HG03066 (cell line): Measurements from ENCODE around the gene LRWD1.
"Not testable (repeated sequence)": the region's sequence is repeated elsewhere in the genome, so short reads cannot be mapped to it uniquely, and the experiment has no call there.

Experiments
- ATAC-seq: cut with Tn5 transposase; IDR thresholded peaks from one replicate; pipeline ENCODE4 v1.9.1; 2021; ENCODE audit warnings: low read depth; ENCODE audit not compliant: unreplicated experiment

The LRWD1 gene

DNA sequence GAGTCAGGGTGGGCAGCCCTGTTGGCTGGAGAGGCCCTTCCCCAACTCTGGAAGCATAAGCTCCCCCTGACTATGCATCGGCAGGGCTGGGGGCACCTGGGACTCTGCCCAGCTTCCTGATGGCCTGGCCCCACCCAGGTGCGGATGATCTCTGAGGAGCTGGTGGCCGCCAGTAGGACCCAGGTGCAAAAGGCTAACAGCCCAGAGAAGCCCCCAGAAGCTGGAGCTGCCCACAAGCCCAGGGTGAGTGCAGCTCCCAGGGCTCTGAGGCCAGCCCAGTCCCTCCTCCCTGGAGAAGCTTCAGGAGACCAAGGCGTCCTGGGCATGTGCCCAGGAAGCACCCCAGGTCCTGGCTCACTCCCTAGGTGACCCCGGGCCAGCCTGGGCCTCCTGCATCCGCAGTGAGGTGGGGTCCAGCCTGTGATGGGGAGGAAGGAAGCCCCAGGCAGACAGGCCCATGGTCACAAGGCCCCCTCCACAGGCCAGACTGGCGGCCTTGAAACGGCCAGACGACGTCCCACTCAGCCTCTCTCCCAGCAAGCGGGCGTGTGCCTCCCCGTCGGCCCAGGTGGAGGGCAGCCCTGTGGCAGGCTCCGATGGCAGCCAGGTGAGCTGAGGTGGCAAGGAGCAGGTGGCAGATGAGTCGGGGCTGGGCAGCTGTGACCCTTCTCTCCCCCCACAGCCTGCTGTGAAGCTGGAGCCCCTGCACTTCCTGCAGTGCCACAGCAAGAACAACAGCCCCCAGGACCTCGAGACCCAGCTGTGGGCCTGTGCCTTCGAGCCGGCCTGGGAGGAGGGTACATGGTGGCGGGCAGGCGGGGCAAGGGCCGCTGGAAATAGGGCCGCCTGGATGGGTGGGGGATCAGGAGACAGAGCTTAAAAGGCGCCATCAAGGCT lies 3.0 kb downstream of the LRWD1 start:
- ATAC-seq = no peak

DNA sequence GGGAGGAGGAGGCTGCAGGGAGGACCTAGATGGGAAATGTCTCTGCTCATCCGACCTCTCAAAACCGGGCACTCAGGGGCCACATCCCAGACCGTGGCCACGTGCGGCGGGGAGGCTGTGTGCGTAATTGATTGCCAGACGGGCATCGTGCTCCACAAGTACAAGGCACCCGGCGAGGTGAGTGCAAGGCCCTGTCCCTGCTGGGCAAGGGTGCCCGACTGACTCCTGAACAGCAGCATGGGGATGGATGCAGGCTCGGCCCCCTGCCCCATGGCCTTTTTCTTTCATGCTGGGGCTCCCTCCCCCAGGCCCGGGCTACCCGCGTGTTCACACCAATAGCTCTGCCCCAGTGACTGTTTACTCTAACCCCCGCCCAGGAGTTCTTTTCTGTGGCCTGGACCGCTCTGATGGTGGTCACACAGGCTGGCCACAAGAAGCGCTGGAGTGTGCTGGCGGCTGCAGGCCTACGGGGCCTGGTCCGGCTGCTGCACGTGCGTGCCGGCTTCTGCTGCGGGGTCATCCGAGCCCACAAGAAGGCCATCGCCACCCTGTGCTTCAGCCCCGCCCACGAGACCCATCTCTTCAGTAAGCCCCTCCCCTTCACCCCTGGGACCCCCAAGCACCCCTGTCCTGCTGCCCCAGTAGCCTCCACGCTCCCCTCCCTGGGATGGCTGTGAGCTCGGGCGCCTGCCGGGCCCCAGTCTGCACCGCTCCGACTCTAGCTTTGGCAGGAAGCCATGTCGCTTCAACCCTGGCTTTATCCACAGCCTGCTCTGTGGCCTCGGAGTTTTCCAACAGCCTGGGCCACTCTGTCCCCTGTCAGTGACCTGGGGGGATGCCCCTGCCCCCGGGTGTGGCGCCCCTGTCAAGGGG lies 3.9 kb downstream of the LRWD1 start:
- no peak for ATAC-seq

DNA sequence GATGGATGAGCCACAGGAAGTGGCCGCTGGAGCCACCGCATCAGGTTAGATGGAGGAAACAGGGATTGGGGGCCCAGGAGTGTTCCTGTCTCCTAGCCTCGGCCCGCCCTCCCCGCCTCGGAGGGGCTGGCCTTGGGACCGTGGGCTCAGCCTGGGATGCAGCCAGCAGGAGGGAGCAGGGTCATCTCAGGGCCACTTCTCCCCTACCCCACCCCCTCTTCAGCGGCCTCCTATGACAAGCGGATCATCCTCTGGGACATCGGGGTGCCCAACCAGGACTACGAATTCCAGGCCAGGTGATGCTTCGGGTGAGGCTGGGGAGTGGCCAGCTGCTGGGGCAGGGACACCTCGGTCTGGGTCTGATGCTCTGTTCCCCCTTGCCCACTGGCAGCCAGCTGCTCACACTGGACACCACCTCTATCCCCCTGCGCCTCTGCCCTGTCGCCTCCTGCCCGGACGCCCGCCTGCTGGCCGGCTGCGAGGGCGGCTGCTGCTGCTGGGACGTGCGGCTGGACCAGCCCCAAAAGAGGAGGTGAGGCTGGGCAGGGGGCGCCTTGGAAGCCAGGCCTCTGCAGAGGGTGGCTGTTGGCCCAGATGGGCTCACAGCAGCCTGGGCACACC lies 4.7 kb downstream of the LRWD1 start:
- no peak for ATAC-seq

DNA sequence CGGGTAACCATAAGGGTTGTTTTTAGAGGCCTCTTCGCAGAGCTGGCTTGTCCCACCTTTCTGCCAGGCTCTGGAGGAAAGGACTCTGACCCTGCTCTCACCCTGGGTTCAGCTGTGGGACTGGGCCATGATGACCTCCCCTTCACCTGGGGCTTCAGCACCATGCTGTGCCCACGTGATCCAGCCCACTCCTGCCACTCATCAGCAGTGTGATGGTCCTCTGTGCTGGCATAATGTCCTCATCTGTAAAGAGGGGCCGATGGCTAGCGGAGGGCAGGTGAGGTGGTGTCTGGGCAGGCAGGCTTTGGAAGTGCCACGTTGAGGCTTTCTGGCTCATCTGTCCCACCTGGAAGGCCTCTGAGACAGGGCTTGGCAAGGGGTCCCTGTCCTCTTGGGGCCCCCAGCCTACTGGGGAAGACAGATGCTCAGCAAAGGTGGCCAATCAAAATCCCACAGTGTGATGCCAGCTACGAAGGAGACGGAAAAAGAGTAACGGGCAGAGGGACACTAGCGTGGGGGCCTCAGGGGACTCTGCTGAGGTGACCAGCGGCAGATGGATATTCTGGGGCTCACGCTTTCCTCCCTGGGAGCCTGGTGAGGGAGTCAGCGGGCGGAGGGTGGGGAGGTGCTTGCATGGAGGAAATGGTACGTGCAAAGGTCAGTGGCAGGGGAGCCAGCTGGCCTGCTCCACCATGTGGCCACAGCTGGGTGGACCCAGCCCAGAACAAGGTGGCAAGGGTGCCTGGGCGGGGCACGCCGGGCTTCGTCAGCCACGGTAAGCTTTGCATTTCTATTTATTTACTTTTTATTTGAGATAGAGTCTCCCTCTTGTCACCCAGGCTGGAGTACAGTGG lies 5.4 kb downstream of the LRWD1 start:
- no peak for ATAC-seq

DNA sequence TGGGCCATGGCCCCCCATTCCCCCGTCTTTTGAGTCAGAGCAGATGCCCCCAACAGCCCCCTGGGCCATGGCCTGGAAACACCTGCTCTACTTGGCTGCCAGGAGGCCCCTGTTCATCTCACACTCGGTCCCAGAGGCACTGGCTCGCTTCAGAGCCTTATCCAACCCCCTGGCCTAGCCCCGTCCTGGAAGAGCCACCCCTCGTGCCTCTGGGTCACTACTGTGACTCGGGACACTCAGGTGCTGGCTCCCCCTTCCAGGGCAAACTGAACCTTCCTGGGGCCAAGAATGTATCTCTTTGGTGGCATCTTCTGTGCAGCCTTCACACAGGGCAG lies 7.0 kb downstream of the LRWD1 start:
- no peak for ATAC-seq

DNA sequence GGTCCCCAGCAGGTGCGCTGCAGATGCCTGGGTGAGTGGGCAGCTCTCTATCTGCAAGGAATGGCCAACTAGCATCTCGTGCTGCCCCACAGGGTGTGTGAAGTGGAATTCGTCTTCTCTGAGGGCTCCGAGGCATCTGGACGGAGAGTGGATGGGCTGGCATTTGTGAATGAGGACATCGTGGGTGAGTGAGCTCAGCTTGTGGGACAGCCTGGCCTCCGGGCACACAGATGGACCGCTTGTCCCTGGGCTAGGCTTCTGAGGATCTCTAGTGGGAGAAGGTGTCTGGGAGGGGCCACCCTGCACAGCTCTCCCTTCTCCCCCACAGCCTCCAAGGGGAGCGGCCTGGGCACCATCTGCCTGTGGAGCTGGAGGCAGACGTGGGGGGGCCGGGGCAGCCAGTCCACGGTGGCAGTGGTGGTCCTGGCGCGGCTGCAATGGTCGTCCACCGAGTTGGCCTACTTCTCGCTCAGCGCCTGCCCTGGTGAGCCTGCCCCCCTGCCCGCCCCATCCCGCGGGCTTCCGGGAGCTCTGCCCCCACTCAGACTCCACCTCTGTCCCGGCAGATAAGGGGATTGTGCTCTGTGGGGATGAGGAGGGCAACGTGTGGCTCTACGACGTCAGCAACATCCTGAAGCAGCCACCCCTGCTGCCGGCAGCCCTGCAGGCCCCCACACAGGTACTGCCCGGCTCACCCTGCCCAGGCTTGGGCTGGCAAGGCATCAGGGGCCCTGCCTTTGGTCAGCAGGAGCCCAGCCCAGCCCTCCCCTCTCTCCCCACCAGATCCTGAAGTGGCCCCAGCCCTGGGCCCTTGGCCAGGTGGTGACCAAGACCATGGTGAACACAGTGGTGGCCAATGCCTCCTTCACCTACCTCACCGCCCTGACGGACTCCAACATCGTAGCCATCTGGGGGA lies 7.6 kb downstream of the LRWD1 start:
- no peak for ATAC-seq

DNA sequence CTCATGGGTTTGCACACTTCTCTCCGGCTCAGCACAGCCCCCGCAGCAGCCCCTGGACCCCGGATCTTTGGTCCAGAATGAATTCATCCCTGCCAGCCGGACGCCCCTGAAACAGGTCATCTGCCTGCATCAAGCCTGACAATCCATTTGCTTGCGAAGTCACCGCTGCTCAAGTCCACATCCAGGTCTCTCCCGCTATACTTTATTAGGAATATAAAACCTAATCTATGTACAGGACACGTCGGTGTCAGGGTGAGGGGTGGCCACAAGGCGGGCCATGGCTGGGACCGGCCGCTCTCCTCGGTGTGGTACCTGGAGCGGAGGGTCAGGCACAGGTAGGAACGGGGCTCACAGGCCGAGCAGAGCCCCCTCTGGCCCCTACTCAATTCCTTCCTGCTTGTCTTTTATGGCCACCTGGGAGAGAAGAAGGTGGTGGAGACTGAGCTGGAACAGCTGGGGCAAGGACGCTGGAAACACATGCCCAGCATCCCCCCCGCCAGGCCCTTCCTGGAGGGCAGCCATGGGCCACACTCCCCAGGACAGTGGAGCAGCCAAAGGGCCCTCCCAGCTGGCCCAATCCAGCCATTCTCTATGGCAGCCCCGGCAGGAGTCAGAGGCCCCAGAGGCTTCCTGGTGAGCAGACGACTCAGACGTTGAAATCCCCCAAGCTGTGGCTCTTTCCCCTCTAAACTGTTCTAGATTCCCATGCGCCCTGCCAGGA lies 8.6 kb downstream of the LRWD1 start:
- no peak for ATAC-seq

DNA sequence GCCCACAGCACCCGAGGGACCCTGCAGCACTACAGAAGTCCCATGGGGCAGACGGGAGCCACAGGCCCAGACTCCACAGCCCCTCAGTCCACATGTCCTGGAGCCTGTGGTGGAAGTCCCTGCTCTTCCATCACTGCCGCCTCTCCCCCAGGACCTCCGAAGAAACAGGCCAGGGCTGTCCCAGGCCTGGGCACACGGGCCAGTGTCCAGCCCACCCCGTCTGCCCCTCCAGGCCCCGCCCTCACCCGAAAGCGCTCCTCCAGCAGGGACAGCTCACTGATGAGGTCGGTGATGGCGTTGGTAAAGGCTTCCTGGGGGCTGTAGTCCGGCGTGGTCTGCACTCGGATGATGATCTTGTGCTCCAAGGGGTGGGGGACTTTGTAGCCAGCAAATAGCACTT lies 9.3 kb downstream of the LRWD1 start:
- not testable (repeated sequence) for ATAC-seq

DNA sequence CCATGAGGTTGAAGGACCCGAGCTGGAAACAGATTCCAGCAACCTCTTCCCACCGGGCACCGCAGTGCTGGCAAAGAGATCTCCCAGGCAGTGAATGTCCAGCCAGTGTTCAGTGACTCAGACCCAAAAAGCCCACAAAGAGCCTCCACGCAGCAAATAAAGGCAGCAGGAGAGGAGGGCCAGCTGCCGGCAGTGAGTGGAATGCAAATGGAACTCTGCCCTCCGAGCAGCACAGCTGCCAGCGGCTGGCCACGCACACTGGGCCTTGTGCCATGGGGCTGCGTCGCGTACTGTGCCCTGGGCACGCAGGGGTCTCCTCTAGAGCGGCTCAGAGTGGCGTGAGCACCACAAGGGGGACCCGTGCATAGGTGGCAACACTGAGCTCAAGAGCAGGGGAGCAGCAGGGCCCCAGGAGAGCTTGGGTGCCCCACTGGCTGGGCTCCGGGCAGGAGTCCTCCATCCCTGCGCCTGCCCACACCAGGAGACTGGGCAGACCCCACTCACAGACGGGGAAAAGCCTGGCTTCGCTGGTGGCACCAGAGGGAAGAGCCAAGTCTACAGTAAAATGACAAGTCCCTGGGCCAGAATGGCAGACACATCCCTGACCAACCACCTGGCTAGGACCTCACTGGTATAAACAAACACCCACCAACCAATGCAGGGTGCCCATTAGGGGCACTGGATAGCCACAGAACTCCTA lies 10.1 kb downstream of the LRWD1 start:
- ATAC-seq = not testable (repeated sequence)

DNA sequence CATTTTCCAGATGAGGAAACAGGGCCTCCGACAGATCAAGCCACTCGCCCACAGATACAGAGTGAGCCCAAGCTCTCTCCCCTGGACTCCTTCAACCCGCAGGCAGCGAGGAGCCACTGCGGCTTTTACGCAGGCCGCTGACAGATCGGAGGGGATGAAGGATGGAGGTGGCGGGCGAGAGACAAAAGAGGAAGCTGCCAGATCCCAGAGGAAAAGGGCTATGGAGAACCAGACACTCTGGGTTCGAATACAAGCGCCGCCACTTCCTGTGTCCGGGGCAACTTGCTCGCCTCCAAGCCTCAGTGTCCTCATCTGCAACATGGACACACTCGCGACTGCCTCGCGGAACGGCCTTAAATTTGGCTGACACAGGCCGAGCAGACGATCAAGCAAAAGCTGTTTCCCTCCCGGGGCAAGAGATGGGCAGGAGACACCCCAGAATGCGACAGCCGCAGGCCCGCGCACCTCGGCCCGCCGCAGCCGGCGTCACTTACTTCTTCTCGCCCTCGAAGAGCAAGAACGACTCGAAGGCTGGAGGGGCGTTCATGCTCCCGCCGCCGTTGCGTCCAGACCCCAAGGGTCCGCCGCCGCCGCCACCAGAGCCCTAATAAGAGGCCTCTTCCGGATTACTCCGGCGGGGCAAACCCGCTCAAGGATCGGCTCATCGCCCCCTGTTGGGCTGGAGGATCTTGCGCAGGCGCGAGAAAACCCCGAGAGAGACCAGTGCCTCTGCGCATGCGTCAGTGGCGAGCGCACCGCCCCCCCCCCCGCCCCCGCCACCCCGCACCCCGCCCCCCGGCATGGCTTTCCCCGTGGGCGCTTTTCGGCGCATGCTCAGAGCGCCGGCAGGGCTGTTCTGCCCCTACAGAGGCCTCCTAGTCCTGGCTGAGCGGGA lies 13.8 kb downstream of the LRWD1 start, which contains the start of gene POLR2J:
Gene POLR2J, minus strand, starts transcription at position 609 of the 895 bp plus-strand sequence. Its CDS starts 62 bp downstream, at position 547.
- peak; percentile 91 for ATAC-seq

DNA sequence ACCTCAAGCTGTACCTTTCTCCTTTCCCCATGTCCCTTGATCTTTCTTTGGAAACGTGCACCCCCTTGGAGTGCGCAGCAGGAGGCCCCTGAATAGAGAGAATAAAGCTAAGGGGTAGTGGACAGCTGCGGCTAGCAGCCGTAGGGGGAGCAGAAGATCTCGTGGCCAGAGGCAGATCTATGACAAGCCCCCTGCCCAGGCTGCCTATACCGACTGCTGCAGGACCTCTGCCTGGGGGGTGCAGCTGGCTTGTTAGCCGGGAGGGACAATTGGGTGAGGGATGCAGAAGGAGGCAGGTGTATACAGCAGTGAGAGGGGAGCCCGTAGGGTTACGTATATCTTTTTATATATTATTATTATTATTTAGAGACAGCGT lies 14.4 kb downstream of the LRWD1 start:
- peak; percentile 33 for ATAC-seq

DNA sequence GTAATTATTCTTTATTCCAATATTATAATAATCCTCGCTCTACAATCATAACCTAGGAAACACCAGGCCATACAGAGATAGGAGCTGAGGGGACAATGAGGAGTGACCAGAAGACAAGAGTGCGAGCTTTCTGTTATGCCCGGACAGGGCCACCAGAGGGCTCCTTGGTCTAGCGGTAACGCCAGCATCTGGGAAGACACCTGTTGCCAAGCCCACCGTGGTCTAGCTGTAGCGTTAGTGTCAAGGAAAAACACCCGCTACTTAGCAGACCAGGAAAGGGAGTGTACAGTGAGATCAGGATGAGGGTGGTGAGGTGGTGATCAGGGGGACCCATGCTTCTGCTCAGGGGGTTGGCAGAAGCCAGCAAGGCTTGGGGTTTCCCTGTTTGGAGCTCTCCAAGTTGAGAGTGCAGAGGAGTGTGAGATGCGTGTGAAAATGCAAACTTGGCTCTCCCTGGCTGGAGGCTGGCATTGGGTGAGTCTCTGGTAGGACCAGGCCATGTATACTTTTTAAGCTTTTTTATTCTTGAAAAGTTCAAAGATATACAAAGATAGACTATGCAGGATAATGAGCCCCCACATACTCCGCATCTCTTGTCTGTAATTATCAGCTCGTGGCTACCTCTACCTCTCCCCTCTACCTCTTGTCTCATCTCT lies 15.3 kb downstream of the LRWD1 start:
- ATAC-seq = not testable (repeated sequence)

DNA sequence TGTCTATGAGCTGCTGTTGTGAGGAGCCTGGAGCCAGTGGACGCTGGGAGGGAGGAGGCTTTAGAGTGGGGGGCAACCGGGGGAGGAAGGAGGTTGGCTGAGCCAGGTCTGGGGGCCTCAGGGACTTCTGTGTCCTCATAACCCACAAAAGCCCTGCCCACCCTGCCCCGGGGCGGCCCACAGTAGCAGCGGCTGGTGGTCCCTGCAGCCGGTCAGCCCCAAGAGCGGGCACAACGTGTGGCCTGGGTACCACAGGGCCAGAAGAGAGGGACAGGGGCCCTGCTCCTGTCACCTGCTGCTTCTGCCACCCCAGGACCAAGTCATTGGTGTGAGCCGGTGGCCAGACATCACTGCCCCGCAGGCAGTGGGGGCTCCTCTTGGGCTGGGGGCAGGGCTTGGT lies 17.2 kb downstream of the LRWD1 start:
- not testable (repeated sequence) for ATAC-seq

DNA sequence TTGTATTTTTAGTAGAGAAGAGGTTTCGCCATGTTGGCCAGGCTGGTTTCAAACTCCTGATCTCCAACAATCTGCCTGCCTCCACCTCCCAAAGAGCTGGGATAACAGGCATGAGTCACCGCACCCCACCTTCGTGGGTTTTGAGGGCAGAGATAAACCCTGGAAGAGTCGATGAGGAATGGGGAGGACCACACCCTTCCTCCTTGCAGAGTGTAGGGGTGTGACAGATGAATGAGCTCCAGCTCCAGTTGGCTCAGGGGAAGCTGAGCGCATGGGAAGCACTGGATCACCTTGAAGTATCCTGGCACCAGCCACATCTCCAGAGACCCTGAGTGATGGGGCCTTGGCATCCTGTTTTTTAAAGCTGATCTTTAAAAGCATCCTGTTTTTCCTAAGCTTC lies 19.5 kb downstream of the LRWD1 start:
- ATAC-seq = not testable (repeated sequence)

DNA sequence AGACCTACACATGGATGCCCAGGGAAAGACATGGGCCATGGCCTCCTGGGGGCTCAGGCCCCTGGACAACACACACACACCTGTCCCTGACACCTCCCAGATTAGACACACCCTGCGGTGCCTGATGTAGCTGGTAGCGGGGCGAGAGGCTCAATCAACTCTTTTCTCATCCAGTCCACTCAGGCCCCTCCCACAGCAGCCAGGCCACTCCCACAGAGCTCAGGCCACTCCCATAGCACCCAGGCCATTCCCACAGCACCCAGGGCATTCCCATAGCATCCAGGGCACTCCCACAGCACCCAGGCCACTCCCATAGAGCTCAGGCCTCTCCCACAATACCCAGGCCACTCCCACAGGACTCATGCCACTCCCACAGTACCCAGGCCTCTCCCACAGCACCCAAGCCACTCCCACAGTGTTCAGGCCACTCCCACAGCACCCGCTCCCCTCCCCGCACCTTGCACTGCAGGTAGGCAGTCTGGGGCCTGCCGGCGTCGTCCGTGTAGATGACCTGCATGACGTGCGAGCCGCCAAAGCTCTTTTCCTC lies 25.8 kb downstream of the LRWD1 start:
- peak; percentile 27 for ATAC-seq
